SK-MEL-5 (cell line): ENCODE measurements around the gene ANKRD18A. TPM values are rescaled to one million over a fixed set of nuclear protein-coding genes. Genes with fewer than 3 reads are reported as not detected.

Source experiments
- DNase-seq: peaks from one replicate; pipeline ENCODE4 v3.0.0-alpha.2; 2016; ENCODE audit warnings: low read depth, low spot score
- in situ Hi-C: cut with HindIII; loops from 2 replicates; pipeline ENCODE4 v1.10.0; 2016; ENCODE audit warnings: low sequenced_read_pairs, high pct_unique_total_duplicates, low pct_unique_long_range_greater_than_20kb
- polyA plus RNA-seq, 2 experiments: library from polyadenylated mRNA; depleted of rRNA; stranded (reverse); fragments of >200 nt; gene quantifications; 2 replicates each; pipeline ENCODE4 v1.2.3, GENCODE V29; 2015
- total RNA-seq: library from RNA; depleted of rRNA; stranded (reverse); fragments of >200 nt; shearing (Covaris generic); gene quantifications from 2 replicates; pipeline ENCODE4 v1.2.3, GENCODE V29; 2014; rRNA removed

Gene ANKRD18A
- not detected in 2 replicates for total RNA-seq
- polyA plus RNA-seq (2015; cell fraction: cytosol; rRNA removed) = 0.13 and 0.14 TPM in 2 replicates
- polyA plus RNA-seq (2015; cell fraction: nucleus; rRNA removed) = 0.20 and 0.79 TPM in 2 replicates

DNA sequence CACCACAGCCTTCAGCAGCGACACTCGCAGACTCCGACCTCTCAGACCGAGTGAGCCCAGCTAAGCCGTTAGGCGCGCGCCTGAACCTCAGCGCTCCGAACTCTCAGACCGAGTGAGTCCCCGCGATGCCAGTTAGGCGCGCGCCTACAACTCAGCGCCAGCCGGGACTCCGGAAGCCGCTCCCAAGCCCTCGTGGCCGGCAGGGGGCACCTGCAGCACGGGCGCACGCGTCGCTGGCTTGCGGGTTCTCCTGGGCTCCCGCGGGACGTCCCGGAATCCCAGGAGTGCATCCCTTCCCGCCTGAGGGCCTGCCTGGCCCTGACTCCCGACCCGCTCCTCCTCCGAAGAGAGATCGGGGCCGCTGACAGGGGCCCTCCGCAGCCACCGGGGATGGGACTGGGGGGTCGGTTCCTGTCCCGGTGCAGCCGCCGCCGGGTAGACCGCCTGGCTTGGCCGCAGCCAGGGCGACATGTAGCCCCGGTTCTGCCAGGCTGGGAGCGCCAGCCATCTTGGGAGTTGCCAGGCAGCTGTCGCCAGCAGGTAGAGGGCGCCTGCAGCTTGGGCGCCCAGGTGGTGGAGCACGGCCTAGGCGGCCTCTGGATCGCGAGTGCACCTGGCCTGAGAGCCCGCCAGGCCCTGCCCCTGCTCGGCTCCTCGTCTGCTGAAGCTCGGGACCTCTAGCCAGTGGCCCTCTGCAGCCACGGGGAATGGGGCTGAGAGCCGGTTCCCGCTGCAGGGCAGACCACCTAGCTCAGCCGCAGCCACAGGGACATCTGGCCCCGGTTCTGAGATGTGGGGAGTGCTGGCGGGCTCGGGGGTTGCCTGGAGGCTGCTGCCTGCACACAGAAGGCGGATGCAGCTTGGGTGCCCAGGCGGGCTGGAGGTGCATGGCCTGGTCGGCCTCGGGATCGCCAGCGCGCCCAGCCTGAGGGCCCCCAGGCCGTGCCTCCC is at the start of gene ANKRD18A:
Gene ANKRD18A (minus strand): TSS at position 114 of the 951 bp plus-strand sequence. CDS start 311 bp downstream, outside the sequence.
- DNase-seq = peak; percentile 55
- in situ Hi-C loops = no loop called here

GRCh38 chr9:38668791-38669466 is 48.5 kb upstream of the ANKRD18A start:
- in situ Hi-C loops = no loop called here
- DNase-seq = no peak

DNA sequence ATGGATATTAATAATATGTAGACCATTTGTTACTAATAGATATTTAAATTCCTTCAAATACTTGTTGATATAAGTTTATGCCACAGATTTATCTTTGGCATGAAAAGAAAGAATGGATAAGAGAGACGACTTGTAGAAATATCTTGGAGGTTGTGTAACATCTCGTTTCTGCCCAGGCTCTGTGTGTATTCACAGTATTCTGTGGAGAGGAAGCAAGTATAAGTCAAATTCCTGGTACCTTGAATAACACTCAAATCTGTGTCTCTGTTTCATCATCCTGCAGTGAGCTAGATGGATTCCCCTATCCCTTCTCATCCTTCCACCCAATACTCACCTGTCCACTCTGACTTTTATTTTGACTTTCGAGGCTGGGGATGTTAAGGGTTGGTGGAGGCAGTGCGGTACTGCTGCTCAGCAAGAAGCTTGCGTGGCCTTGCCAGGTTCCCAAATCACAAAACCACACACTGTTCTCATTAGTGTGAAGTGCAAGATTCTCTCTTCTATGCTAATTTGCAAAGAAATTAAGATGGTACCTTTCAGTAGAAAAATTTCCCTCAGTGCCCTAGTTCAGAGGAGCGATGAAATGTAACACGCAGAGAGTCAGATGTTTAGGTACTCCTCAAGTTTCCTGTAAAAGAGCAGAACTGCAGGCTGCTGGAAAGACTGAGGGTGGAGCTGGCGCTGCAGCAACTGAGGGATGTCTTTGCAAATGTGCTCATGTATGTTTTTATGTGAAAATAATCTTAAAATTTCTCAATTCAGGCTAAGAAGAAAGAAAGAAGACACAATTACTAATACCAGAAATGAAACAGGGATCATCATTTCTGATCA is 42.6 kb upstream of the ANKRD18A start:
- in situ Hi-C loops = no loop called here
- DNase-seq = no peak

DNA sequence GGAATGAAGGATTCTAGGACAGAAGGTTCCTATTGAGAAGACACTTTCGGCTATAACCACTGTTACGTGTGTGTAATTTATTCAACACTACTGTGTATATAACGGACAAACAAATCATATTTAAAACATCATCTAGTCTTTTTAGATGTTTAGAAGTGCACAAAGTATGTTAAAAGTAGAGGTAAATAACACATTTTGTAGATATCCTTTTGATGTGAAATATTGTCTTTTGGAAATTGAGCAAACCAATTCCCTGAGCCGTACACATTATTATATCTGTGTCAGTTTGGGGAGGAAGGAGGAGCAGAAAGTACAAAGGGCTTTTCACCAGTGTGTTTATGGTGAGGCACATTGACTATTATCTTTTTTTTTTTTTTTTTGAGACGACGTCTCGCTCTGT is 39.1 kb upstream of the ANKRD18A start:
- in situ Hi-C loops = no loop called here
- DNase-seq = no peak

DNA sequence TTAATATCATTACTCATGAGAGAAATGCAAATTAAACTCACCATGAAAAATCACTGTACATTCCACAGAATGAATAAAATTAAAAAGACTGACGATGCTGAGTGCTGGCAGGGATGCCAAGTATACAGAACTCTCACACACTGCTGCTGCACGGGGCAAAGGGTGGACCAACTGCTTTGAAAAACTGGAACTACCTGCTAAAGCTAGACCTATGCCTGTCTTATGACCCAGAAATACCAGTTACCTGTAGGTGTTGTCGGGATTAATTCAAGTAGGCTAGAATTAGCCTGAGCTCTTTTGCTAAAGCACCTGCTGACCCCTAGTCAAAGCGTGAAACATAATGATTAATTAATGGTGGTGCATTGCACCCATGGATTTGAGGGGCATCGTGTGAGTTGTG is 36.5 kb upstream of the ANKRD18A start:
- no peak for DNase-seq

DNA sequence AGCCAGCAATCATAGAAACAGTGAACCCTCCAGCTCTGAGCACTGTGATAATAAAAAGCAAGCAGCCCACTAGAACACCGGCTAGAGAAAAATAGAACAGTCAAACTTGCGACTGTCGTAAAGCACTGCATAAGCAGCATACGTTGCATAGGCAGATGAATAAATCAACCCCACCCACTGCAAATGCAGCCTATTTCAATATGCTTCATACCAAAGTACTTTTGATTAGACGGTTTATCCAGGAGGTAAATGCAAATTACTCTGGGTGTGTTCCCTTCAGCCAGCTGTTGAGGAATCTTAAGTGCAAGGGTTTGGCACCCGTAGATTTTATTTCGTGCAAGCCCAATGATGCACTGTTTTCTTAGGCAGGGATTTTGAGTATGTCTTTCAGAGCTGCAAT is 32.1 kb upstream of the ANKRD18A start:
- in situ Hi-C loops = no loop called here
- DNase-seq = no peak

More for the DNA sequence above, 36.5 kb upstream of the ANKRD18A start:
- in situ Hi-C loops = no loop called here

GRCh38 chr9:38652044-38652443 is 31.6 kb upstream of the ANKRD18A start:
- DNase-seq = no peak
- in situ Hi-C loops = no loop called here

- no peak for DNase-seq
- in situ Hi-C loops = no loop called here
Measured at GRCh38 chr9:38651400-38652042, 31.1 kb upstream of the ANKRD18A start.

GRCh38 chr9:38650564-38650963 is 30.2 kb upstream of the ANKRD18A start:
- in situ Hi-C loops = no loop called here
- DNase-seq = no peak

DNA sequence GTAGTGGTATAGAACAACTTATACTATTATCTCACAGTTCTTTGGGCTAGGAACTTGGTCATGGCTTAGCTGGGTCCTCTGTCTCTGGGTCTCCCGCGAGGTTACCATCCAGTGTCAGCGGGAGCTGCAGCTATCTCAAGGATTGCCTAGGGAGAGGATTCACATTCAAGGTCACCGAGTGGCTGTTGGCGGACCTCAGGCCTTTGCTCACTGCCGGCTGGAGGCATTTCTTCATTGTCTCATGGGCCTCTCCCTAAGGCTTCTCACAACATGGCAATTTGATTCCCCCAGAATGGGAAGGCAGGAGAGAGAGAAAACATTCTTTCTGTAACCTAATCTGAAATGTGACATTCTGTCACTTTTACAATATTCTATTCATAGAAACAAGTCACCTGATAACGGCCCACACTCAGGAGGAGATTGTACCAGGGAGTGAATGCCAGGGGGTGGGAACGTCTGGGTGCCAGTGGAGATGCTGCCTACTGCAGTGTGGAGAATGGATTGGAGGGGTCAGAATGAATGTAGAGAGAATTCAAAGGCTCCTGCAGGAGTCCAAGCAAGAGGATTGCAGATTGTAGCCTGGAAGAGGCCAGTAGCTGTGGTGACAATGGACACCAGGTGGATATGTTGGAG is 29.5 kb upstream of the ANKRD18A start:
- DNase-seq = no peak
- in situ Hi-C loops = no loop called here

- DNase-seq = no peak
- in situ Hi-C loops = no loop called here
Measured at GRCh38 chr9:38644601-38645000, 24.2 kb upstream of the ANKRD18A start.

- in situ Hi-C loops = no loop called here
- no peak for DNase-seq
Measured at GRCh38 chr9:38643815-38644173, 23.4 kb upstream of the ANKRD18A start.

- in situ Hi-C loops = no loop called here
- DNase-seq = no peak
Measured at GRCh38 chr9:38642951-38643814, 22.8 kb upstream of the ANKRD18A start.

- DNase-seq = peak; percentile 59
- in situ Hi-C loops = no loop called here
Measured at GRCh38 chr9:38641985-38642864, 21.8 kb upstream of the ANKRD18A start.

DNA sequence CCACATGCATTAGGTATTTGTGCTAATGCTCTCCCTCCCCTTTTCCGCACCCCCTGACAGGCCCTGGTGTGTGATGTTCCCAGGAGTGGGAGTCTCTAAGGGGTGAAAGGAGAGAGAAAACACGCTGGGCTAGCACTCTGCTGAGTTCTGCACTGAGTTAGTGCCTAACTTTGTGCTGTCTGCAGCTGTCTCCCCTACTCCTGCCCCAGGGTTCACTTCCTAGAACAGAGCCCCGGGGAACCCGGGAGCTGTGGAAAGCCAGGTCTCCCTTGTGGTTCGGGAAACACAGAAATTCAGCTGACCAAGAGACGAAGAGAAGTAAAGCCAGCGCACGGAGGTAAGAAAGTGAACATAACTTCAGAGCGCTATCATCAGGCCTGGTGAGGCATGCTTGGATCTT is 20.7 kb upstream of the ANKRD18A start:
- in situ Hi-C loops = no loop called here
- no peak for DNase-seq
